ENCODE measurements around the gene SLC26A11.

DNA sequence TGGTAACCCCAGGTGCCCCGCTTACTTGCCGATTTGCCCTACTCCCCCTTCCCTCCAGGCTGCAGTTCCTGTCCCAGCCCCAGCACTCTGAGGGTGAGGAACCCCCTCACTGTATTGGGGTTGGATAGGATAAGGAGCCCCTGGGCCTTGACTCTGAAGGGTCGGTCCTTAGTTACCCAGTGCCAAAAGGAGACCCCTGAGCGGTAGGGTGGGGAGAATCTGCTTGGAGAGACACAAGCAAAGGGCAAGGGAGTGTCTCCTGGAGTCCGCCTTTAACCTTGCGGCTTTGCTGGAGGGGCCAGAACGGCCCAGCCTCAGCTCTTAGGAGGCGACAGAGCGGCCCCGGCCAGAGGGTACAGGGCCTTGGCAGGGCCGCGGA, 37.4 kb upstream of the SLC26A11 start:
- TF ChIP-seq, protein P1, sequence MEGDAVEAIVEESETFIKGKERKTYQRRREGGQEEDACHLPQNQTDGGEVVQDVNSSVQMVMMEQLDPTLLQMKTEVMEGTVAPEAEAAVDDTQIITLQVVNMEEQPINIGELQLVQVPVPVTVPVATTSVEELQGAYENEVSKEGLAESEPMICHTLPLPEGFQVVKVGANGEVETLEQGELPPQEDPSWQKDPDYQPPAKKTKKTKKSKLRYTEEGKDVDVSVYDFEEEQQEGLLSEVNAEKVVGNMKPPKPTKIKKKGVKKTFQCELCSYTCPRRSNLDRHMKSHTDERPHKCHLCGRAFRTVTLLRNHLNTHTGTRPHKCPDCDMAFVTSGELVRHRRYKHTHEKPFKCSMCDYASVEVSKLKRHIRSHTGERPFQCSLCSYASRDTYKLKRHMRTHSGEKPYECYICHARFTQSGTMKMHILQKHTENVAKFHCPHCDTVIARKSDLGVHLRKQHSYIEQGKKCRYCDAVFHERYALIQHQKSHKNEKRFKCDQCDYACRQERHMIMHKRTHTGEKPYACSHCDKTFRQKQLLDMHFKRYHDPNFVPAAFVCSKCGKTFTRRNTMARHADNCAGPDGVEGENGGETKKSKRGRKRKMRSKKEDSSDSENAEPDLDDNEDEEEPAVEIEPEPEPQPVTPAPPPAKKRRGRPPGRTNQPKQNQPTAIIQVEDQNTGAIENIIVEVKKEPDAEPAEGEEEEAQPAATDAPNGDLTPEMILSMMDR (IDR thresholded peaks at IDR 0.05), result no peak
- TF ChIP-seq ZFX (IDR thresholded peaks at IDR 0.05; ENCODE audit: borderline replicate concordance), result no peak

Data from 22Rv1 (cell line).